SK-N-SH (cell line): Measurements from ENCODE around the gene GALNT17. TPM values are rescaled to one million over a fixed set of nuclear protein-coding genes. Genes with fewer than 3 reads are reported as not detected.

Experiments used
- CTCF ChIA-PET: fragments of 300-600, 350-600 bp; formaldehyde crosslinking; extraction: SDS; loops from one replicate; lab custom pipeline; 2021; lab: Yijun Ruan, JAX
- POLR2A ChIA-PET: fragments of 350-600 bp; sonication (Branson Sonifier 250); formaldehyde crosslinking; extraction: SDS; loops from one replicate; lab custom pipeline; 2020; ENCODE audit warnings: antibody characterized with exemption, inconsistent platforms; lab: Yijun Ruan, JAX
- DNase-seq: peaks from one replicate; pipeline ENCODE4 v3.0.0; 2012
- H2AFZ ChIP-seq: fragments of 200-600 bp; sonication (generic); 2 replicates; pipeline ENCODE4 v1.8.1; 2016; ENCODE audit warnings: antibody characterized with exemption, mild to moderate bottlenecking, low read depth
- H3F3A ChIP-seq: fragments of 200-600 bp; sonication (generic); replicated peaks from 2 replicates; pipeline ENCODE3; 2016; ENCODE audit warnings: antibody characterized with exemption, mild to moderate bottlenecking; ENCODE audit not compliant: insufficient read depth
- H3K27ac ChIP-seq, 2 experiments: fragments of 200-500 bp in 1 of 2; fragments of 200-600 bp in 1 of 2; sonication (Bioruptor generic) in 1 of 2; sonication (generic), shearing (Covaris generic) in 1 of 2; 2 replicates each; pipeline versions ENCODE4 v1.5.1 to v1.6.1; 2014 to 2016; ENCODE audit warnings: low read depth in 2 of 2, inconsistent platforms in 1 of 2, low read length in 1 of 2, mild to moderate bottlenecking in 1 of 2, mixed read lengths in 1 of 2
- H3K27me3 ChIP-seq: fragments of 200-600 bp; sonication (generic), shearing (Covaris generic); 2 replicates; pipeline ENCODE4 v1.6.1; 2016; ENCODE audit warnings: mixed run types; ENCODE audit not compliant: insufficient read depth
- H3K36me3 ChIP-seq, 2 experiments: fragments of 200-500 bp in 1 of 2; fragments of 200-600 bp in 1 of 2; sonication (Bioruptor generic) in 1 of 2; sonication (generic) in 1 of 2; replicated peaks in 1 of 2; 2 replicates each; pipeline versions ENCODE3 to v1.5.1; 2014 to 2016; ENCODE audit warnings: low read length in 1 of 2, mild to moderate bottlenecking in 1 of 2; ENCODE audit not compliant: insufficient read depth in 2 of 2, control insufficient read depth in 1 of 2
- H3K4me1 ChIP-seq, 2 experiments: fragments of 200-500 bp in 1 of 2; fragments of 200-600 bp in 1 of 2; sonication (Bioruptor generic) in 1 of 2; sonication (generic), shearing (Covaris generic) in 1 of 2; 2 replicates each; pipeline versions ENCODE4 v1.5.1 to v1.6.1; 2014 to 2016; ENCODE audit warnings: low read depth in 1 of 2, low read length in 1 of 2, mixed run types in 1 of 2; ENCODE audit not compliant: insufficient read depth in 2 of 2, control insufficient read depth in 1 of 2
- H3K4me2 ChIP-seq: fragments of 200-600 bp; sonication (generic), shearing (Covaris generic); 2 replicates; pipeline ENCODE4 v1.6.1; 2017; ENCODE audit warnings: mixed run types
- H3K4me3 ChIP-seq, 2 experiments: fragments of 200-500 bp in 1 of 2; fragments of 200-600 bp in 1 of 2; sonication (Bioruptor generic) in 1 of 2; sonication (generic), shearing (Covaris generic) in 1 of 2; 2 replicates each; pipeline versions ENCODE4 v1.5.1 to v1.8.1; 2014 to 2016; ENCODE audit warnings: low read depth in 2 of 2, inconsistent platforms in 1 of 2, low read length in 1 of 2, mild to moderate bottlenecking in 1 of 2, mixed read lengths in 1 of 2, moderate library complexity in 1 of 2
- H3K79me2 ChIP-seq: fragments of 200-600 bp; sonication (generic); 2 replicates; pipeline ENCODE4 v1.8.1; 2017; ENCODE audit warnings: mild to moderate bottlenecking; ENCODE audit not compliant: insufficient read depth
- H3K9ac ChIP-seq: fragments of 200-600 bp; sonication (generic); 2 replicates; pipeline ENCODE4 v1.6.1; 2017; ENCODE audit warnings: mixed run types
- H3K9me2 ChIP-seq: fragments of 200-600 bp; sonication (generic); 2 replicates; pipeline ENCODE4 v1.6.1; 2017; ENCODE audit warnings: mixed run types
- H3K9me3 ChIP-seq: fragments of 200-600 bp; sonication (generic); 2 replicates; pipeline ENCODE4 v1.6.1; 2017; ENCODE audit warnings: mixed run types, mild to moderate bottlenecking, moderate library complexity
- H4K20me1 ChIP-seq: fragments of 200-600 bp; sonication (generic); 2 replicates; pipeline ENCODE4 v1.6.1; 2017; ENCODE audit warnings: mild to moderate bottlenecking, mixed run types; ENCODE audit not compliant: insufficient read depth
- CHD2 ChIP-seq: fragments of 150-350 bp; IDR thresholded peaks from 2 replicates; pipeline ENCODE4 v1.6.1; 2018; ENCODE audit warnings: low read length; ENCODE audit not compliant: partially characterized antibody
- FOXM1 ChIP-seq: IDR thresholded peaks from 2 replicates; pipeline ENCODE4 v1.4.0; 2012; ENCODE audit warnings: low read depth, mild to moderate bottlenecking
- GATA2 ChIP-seq: sonication (generic); formaldehyde crosslinking; IDR thresholded peaks from 2 replicates; pipeline ENCODE4 v1.5.0; 2020; ENCODE audit warnings: mild to moderate bottlenecking, missing genetic modification reagents
- JUND ChIP-seq: IDR thresholded peaks from 2 replicates; pipeline ENCODE4 v1.4.0; 2012
- NFIC ChIP-seq: IDR thresholded peaks from 2 replicates; pipeline ENCODE4 v1.4.0; 2012; ENCODE audit warnings: borderline replicate concordance
- RFX5 ChIP-seq: IDR thresholded peaks from 2 replicates; pipeline ENCODE4 v1.6.1; 2012; ENCODE audit warnings: mild to moderate bottlenecking, improper control_type of control experiment, low read length
- TCF12 ChIP-seq: IDR thresholded peaks from 2 replicates; pipeline ENCODE4 v1.4.0; 2012
- USF1 ChIP-seq: IDR thresholded peaks from 2 replicates; pipeline ENCODE4 v1.4.0; 2012; ENCODE audit warnings: low read depth, borderline replicate concordance
- WGBS: methylation state at CpG from one replicate; pipeline ENCODE4 v1.1.6; 2017; ENCODE audit warnings: low lambda C conversion rate; 5-methylcytosine and 5-hydroxymethylcytosine counted together
- polyA plus RNA-seq, 3 experiments: library from polyadenylated mRNA; depleted of rRNA; stranded (reverse); fragments of >200 nt; gene quantifications; 2 replicates each; pipeline ENCODE4 v1.2.3, GENCODE V29; 2012

Gene GALNT17
- polyA plus RNA-seq, 1 of the 3 experiments (the other 2 are of a cell fraction), result not detected

GRCh38 chr7:71457021-71457420 is 325.1 kb downstream of the GALNT17 start:
- H3K4me1 ChIP-seq, result no peaks in the 10 kb centered on the region
- no peak overlapping the region for H2AFZ ChIP-seq
- no peak overlapping the region for H3K27ac ChIP-seq
- 0 out of 2 replicates have a peak, but pooled peaks cover 5% of the 10 kb centered on the region for H3K9me3 ChIP-seq
- H3F3A ChIP-seq, result no peaks in the 10 kb centered on the region
- ChIA-PET POLR2A (no interaction called here), CTCF (no interaction called here)
- no peak overlapping the region for H3K4me2 ChIP-seq
- no peak overlapping the region for H3K4me3 ChIP-seq
- no peaks in the 10 kb centered on the region for H3K27me3 ChIP-seq
- no peaks in the 10 kb centered on the region for H3K9me2 ChIP-seq
- H3K79me2 ChIP-seq, result no peaks in the 10 kb centered on the region
- H3K9ac ChIP-seq, result no peak overlapping the region
- TF ChIP-seq GATA2 (CRISPR knock-in tag) (no peak), USF1 (no peak), FOXM1 (no peak), TCF12 (no peak), NFIC (no peak)
- no peaks in the 10 kb centered on the region for H3K36me3 ChIP-seq
- 29% methylated on average over 4 of the region's 4 CpGs for WGBS
- no peaks in the 10 kb centered on the region for H4K20me1 ChIP-seq
- DNase-seq, result no peak

- Histone ChIP-seq H3K9ac (no peak overlapping the region), H3K4me3 (no peak overlapping the region), H3K4me1 (no peaks in the 10 kb centered on the region), H4K20me1 (no peaks in the 10 kb centered on the region), H3K9me3 (0 out of 2 replicates have a peak, but pooled peaks cover 5% of the 10 kb centered on the region), H3K4me2 (no peak overlapping the region), H2AFZ (no peak overlapping the region), H3K36me3 (no peaks in the 10 kb centered on the region), H3K9me2 (no peaks in the 10 kb centered on the region), H3K27me3 (no peaks in the 10 kb centered on the region), H3K27ac (no peak overlapping the region), H3F3A (no peaks in the 10 kb centered on the region), H3K79me2 (no peaks in the 10 kb centered on the region)
- CTCF ChIA-PET, result no interaction called here
- DNase-seq, result no peak
- POLR2A ChIA-PET, result no interaction called here
- 8% methylated on average over 8 of the region's 9 CpGs for WGBS
- TF ChIP-seq USF1, result no peak
These were observed 326.1 kb downstream of the GALNT17 start for GRCh38 chr7:71457846-71458590.

- TF ChIP-seq TCF12 (no peak), JUND (no peak), CHD2 (no peak), RFX5 (no peak)
- no peaks in the 10 kb centered on the region for H3K79me2 ChIP-seq
- no peaks in the 10 kb centered on the region for H3K9me2 ChIP-seq
- no peaks in the 10 kb centered on the region for H3K36me3 ChIP-seq
- H3K4me1 ChIP-seq, result no peaks in the 10 kb centered on the region
- H2AFZ ChIP-seq, result no peak overlapping the region
- no peaks in the 10 kb centered on the region for H3K27me3 ChIP-seq
- H4K20me1 ChIP-seq, result no peaks in the 10 kb centered on the region
- 0 out of 2 replicates have a peak, but pooled peaks cover 5% of the 10 kb centered on the region for H3K9me3 ChIP-seq
- H3K4me2 ChIP-seq, result no peak overlapping the region
- no peak for DNase-seq
- ChIA-PET POLR2A (no interaction called here), CTCF (no interaction called here)
- no peak overlapping the region for H3K27ac ChIP-seq
- H3F3A ChIP-seq, result no peaks in the 10 kb centered on the region
- H3K4me3 ChIP-seq, result no peak overlapping the region
- H3K9ac ChIP-seq, result no peak overlapping the region
These were observed 327.2 kb downstream of the GALNT17 start for GRCh38 chr7:71459132-71459531.
